C4-2B (cell line): ENCODE measurements around the gene SNX5.

Experiments used
- H3K27ac ChIP-seq: fragments of 450-650 bp; 2 replicates; pipeline ENCODE4 v1.5.1; 2017
- CTCF ChIP-seq: fragments of 450-650 bp; conservative IDR thresholded peaks from 2 replicates; pipeline ENCODE4 v1.5.1; 2017; ENCODE audit warnings: mild to moderate bottlenecking
- ZFX ChIP-seq: fragments of 450-650 bp; IDR thresholded peaks from 2 replicates; pipeline ENCODE4 v1.6.1; 2017

SNX5 gene

DNA sequence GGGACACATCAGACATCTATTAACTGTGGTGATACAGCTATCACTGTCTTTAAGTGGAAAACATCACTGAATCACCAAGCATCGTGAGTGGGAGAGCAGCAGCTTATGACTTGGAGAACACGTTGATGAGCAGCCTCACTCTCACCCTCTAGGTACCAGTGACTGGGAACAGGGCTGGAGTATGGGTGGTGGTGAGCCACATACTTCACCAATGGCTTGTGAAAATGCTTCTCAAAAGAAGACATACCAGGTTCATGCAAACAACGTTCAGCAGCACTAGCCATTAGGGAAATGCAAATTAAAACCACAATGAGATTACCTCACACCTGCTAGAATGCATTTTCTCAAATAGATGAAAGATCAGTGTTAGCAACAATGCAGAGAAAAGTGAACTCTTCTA lies 25.3 kb downstream of the SNX5 start:
- no peak overlapping the region for H3K27ac ChIP-seq
- TF ChIP-seq ZFX (no peak), CTCF (no peak)

GRCh38 chr20:17941826-17942196 lies 26.8 kb downstream of the SNX5 start:
- TF ChIP-seq CTCF: no peak
- no peak for TF ChIP-seq ZFX
- H3K27ac ChIP-seq: no peak overlapping the region

DNA sequence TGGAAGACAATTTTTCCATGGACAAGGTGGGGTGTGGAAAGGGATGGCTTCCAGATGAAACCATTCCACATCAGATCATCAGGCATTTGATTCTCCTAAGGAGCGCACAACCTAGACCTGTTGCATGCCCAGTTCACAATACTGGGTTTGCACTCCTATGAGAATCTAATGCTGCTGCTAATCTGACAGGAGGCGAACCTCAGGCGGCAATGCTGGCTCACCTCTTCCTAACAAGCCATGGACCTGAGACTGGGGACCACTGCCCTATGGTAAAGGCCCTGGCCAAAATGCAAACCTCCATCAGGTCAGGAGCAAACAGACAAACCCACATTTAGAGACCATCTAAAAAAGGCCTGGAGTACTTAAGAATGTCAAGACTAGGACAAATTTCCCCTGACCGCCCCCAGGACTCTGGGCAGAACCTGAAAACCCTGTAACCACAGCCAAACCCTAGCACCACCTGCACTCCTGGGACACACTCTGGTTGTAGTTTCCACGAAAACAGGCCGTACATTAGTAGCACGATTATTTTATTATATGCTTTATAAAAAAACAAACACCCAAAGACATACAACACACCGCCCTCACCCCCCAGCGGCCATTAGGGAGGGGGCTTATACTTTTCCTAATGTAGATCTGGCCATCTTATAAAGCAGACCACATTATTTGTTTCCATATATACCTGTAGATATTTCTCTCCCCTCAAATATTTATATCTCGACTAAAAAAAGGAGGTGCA lies 27.3 kb downstream of the SNX5 start:
- TF ChIP-seq ZFX: no peak
- TF ChIP-seq CTCF: no peak
- no peak overlapping the region for H3K27ac ChIP-seq

GRCh38 chr20:17940224-17940971 lies 28.2 kb downstream of the SNX5 start:
- TF ChIP-seq CTCF (no peak), ZFX (no peak)
- H3K27ac ChIP-seq: no peak overlapping the region

DNA sequence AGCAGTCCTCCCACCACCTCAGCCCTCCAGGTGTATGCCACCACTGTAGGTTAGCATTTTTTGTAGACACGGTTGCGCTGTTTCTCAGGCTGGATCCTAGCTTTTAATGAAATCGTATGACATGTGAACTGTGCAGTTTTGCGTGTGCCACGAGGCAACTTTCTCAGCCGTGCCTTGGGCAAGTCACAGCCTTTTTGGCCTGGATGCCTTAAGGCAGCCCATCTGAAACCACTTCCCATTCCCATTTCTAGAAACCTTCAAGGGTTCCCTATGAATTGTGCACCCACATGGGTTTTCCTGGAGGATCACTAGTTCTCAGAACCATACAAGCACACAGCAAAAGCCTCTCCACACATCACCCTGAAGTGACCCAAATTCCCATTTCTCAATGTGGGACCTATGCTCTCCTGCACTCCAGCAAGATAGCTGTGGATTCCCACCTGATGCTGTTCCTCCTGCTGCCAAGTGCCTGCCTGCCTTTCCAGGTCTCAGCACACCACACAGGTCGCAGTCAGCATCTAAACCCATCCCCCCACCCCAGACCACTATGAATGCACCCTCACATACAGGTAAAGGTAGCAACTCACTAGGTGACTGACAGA lies 28.9 kb downstream of the SNX5 start:
- TF ChIP-seq ZFX (no peak), CTCF (no peak)
- no peak overlapping the region for H3K27ac ChIP-seq

- TF ChIP-seq ZFX: no peak
- peak; percentile 72 for TF ChIP-seq CTCF
- H3K27ac ChIP-seq: no peak overlapping the region
Observed at GRCh38 chr20:17938871-17939619, 29.5 kb downstream of the SNX5 start.
